GM12873 (cell line): Measurements from ENCODE around the gene COL4A1.

Source experiments
- CTCF ChIP-seq: IDR thresholded peaks from 2 replicates; pipeline ENCODE4 v1.5.1; 2012; ENCODE audit warnings: low read depth, mild to moderate bottlenecking, moderate library complexity, low read length, control low read depth; ENCODE audit not compliant: insufficient read depth; ENCODE audit errors: missing control alignments

Gene COL4A1

GRCh38 chr13:110298505-110299282, 8.3 kb downstream of the COL4A1 start:
- TF ChIP-seq CTCF, result no peak

GRCh38 chr13:110297766-110298504, 9.0 kb downstream of the COL4A1 start:
- TF ChIP-seq CTCF, result no peak

GRCh38 chr13:110297011-110297410, 9.9 kb downstream of the COL4A1 start:
- no peak for TF ChIP-seq CTCF

DNA sequence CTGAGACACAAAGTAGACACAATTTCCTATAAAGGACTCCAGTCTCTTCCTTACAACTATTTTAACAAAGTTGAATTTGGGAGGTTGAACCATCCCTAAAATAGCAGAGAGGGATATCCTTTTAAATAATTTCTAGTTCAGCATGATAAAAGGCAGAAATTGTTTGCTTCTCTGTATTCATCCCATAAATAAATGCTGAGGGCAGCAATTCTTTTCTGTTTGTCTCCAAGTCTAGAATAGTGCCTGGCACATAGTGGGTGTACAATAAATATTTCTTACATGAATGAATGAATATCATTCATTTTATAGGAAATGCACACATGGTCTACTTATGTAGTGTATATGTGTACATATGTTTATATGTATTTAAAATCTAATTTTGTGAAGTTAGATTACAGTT, 12.3 kb downstream of the COL4A1 start:
- TF ChIP-seq CTCF, result no peak

- no peak for TF ChIP-seq CTCF
These were observed 12.8 kb downstream of the COL4A1 start for GRCh38 chr13:110294146-110294545.

DNA sequence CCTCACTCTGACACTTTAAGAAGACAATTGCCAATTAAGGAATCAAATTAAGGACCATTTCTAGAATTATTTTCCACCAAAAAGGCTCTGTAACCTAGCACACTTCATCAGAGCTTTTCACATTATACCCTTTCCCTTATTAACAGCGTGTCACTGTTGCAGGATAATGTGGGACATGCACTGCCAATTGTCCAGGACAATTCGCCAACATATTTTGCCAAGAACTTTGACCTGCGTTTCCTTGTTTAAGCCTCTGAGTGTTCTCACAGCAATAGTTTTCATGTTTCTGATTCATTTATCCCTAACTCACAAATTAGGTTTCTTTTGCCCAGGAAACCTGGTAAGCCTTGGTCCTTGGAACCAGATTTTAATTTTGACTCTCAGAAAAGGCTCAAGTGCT, 13.3 kb downstream of the COL4A1 start:
- no peak for TF ChIP-seq CTCF

- no peak for TF ChIP-seq CTCF
These were observed 13.9 kb downstream of the COL4A1 start for GRCh38 chr13:110293037-110293436.
